HG02588 (cell line): ENCODE measurements around the gene TUSC2.

Experiments used
- ATAC-seq: cut with Tn5 transposase; IDR thresholded peaks from one replicate; pipeline ENCODE4 v1.9.1; 2021; ENCODE audit warnings: mild to moderate bottlenecking, moderate library complexity; ENCODE audit not compliant: unreplicated experiment

Gene TUSC2

GRCh38 chr3:50276762-50277101 lies 51.3 kb downstream of the TUSC2 start:
- no peak for ATAC-seq

- no peak for ATAC-seq
Measured at GRCh38 chr3:50275996-50276761, 51.8 kb downstream of the TUSC2 start.

GRCh38 chr3:50275141-50275995 lies 52.7 kb downstream of the TUSC2 start:
- no peak for ATAC-seq
